WTC11 (cell line): ENCODE data around the gene RSPH4A. TPM values are rescaled to one million over a fixed set of nuclear protein-coding genes. Genes with fewer than 3 reads are reported as not detected.

Experiments
- ATAC-seq: fragments of 200-7000 bp; cut with Tn5 transposase; 2 replicates; pipeline ENCODE4 v1.10.0; 2021; ENCODE audit warnings: mild to moderate bottlenecking, moderate library complexity
- CTCF ChIA-PET: fragments of 300-600 bp; sonication (Branson Sonifier 250); formaldehyde crosslinking; loops from one replicate; lab custom pipeline; 2021; ENCODE audit warnings: antibody characterized with exemption; lab: Charles Lee
- POLR2A ChIA-PET: fragments of 350-600 bp; sonication (Branson Sonifier 250); formaldehyde crosslinking; loops from one replicate; lab custom pipeline; 2021; ENCODE audit warnings: antibody characterized with exemption; lab: Charles Lee
- DNase-seq: peaks from one replicate; pipeline ENCODE4 v3.0.0; 2021; ENCODE audit warnings: low spot score
- H3K27ac Mint-ChIP-seq: 2 replicates; pipeline ENCODE4 v1.8.0; 2021; ENCODE audit warnings: mixed read lengths
- H3K27me3 Mint-ChIP-seq: 2 replicates; pipeline ENCODE4 v1.8.0; 2021; ENCODE audit warnings: low read depth, mild to moderate bottlenecking, moderate library complexity, mixed read lengths
- H3K36me3 Mint-ChIP-seq: 2 replicates; pipeline ENCODE4 v1.8.0; 2021; ENCODE audit warnings: mixed read lengths
- H3K4me1 Mint-ChIP-seq: 2 replicates; pipeline ENCODE4 v1.8.0; 2022; ENCODE audit warnings: mixed read lengths
- H3K4me3 Mint-ChIP-seq: 2 replicates; pipeline ENCODE4 v1.8.0; 2021; ENCODE audit warnings: mild to moderate bottlenecking, moderate library complexity, mixed read lengths
- H3K9me3 Mint-ChIP-seq: 2 replicates; pipeline ENCODE4 v1.8.0; 2021; ENCODE audit warnings: mixed read lengths
- EMX1 ChIP-seq: fragments of 250-450 bp; sonication (Bioruptor Pico); IDR thresholded peaks from 2 replicates; pipeline ENCODE4 v1.8.0; 2021; ENCODE audit warnings: mild to moderate bottlenecking
- ETV6 ChIP-seq: sonication (generic); formaldehyde crosslinking; IDR thresholded peaks from 2 replicates; pipeline ENCODE4 v1.8.1; 2022; ENCODE audit warnings: mild to moderate bottlenecking, missing genetic modification reagents
- FOXK1 ChIP-seq: sonication (generic); formaldehyde crosslinking; IDR thresholded peaks from 2 replicates; pipeline ENCODE4 v1.8.0; 2022; ENCODE audit warnings: mild to moderate bottlenecking, moderate library complexity, missing genetic modification reagents
- FOXP1 ChIP-seq: sonication (generic); formaldehyde crosslinking; IDR thresholded peaks from 2 replicates; pipeline ENCODE4 v1.8.0; 2022; ENCODE audit warnings: missing genetic modification reagents, mild to moderate bottlenecking, moderate library complexity, borderline replicate concordance
- KAT7 ChIP-seq: sonication (generic); formaldehyde crosslinking; IDR thresholded peaks from 2 replicates; pipeline ENCODE4 v1.8.1; 2023; ENCODE audit warnings: missing genetic modification reagents, mild to moderate bottlenecking, borderline replicate concordance
- NFE2L1 ChIP-seq: sonication (generic); formaldehyde crosslinking; IDR thresholded peaks from 2 replicates; pipeline ENCODE4 v1.8.1; 2023; ENCODE audit warnings: missing genetic modification reagents
- NR3C1 ChIP-seq: sonication (generic); formaldehyde crosslinking; conservative IDR thresholded peaks from 2 replicates; pipeline ENCODE4 v1.8.1; 2023; ENCODE audit warnings: low read depth, mild to moderate bottlenecking, missing genetic modification reagents
- TP53 ChIP-seq: sonication (generic); formaldehyde crosslinking; IDR thresholded peaks from 2 replicates; pipeline ENCODE4 v1.8.1; 2023; ENCODE audit warnings: mild to moderate bottlenecking, missing genetic modification reagents
- ZNF317 ChIP-seq: sonication (generic); formaldehyde crosslinking; IDR thresholded peaks from 2 replicates; pipeline ENCODE4 v1.8.1; 2023; ENCODE audit warnings: low read depth, mild to moderate bottlenecking, moderate library complexity, missing genetic modification reagents, borderline replicate concordance
- ZNF671 ChIP-seq: fragments of 250-450 bp; sonication (Bioruptor Pico); IDR thresholded peaks from 2 replicates; pipeline ENCODE4 v1.8.0; 2021; ENCODE audit warnings: mild to moderate bottlenecking
- total RNA-seq: library from RNA; stranded (reverse); gene quantifications from 3 replicates; pipeline ENCODE4 v1.2.3, GENCODE V29; 2021
- TF ChIP-seq, protein P1 (sequence below): sonication (generic); formaldehyde crosslinking; IDR thresholded peaks from 2 replicates; pipeline ENCODE4 v1.8.1; 2022; ENCODE audit warnings: mild to moderate bottlenecking, missing genetic modification reagents, moderate library complexity, borderline replicate concordance
- TF ChIP-seq, protein P2 (sequence below): fragments of 250-450 bp; sonication (Bioruptor Pico); IDR thresholded peaks from 2 replicates; pipeline ENCODE4 v1.8.0; 2021; ENCODE audit warnings: mild to moderate bottlenecking
- TF ChIP-seq, protein P3 (sequence below): sonication (generic); formaldehyde crosslinking; IDR thresholded peaks from 2 replicates; pipeline ENCODE4 v1.8.0; 2023; ENCODE audit warnings: mild to moderate bottlenecking, missing genetic modification reagents
- TF ChIP-seq, protein P4 (sequence below): fragments of 250-450 bp; sonication (Bioruptor Pico); IDR thresholded peaks from 2 replicates; pipeline ENCODE4 v2.1.2; 2022; ENCODE audit warnings: mild to moderate bottlenecking, moderate library complexity
- TF ChIP-seq, protein P5 (sequence below): sonication (generic); formaldehyde crosslinking; IDR thresholded peaks from 2 replicates; pipeline ENCODE4 v1.8.1; 2022; ENCODE audit warnings: low read depth, missing genetic modification reagents, borderline replicate concordance
- TF ChIP-seq, protein P6 (sequence below): sonication (generic); formaldehyde crosslinking; IDR thresholded peaks from 2 replicates; pipeline ENCODE4 v1.8.1; 2023; ENCODE audit warnings: mild to moderate bottlenecking, missing genetic modification reagents, borderline replicate concordance
- TF ChIP-seq, protein P7 (sequence below): sonication (generic); formaldehyde crosslinking; conservative IDR thresholded peaks from 2 replicates; pipeline ENCODE4 v1.8.1; 2022; ENCODE audit warnings: mild to moderate bottlenecking, missing genetic modification reagents

The RSPH4A gene
- total RNA-seq, 1 experiment from 2014 or later, result 0.57 TPM

DNA sequence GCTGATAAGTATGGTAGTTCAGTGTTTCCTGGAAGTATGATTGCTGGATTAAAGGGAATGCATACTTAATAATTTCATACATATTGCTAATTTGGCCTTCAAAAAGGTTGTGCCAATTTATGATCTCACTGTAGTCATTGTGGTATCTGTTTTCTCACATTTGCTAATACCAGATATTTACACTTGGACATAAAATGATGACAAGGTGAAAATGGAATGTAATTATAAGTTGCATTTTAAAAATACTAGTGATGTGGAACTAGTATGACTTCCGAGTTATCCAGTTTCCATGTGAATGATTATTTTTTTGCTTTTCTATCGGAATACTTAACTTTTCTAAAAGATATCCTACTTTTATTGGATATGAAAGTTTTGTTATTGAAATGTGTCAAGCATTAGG, 29.5 kb upstream of the RSPH4A start:
- DNase-seq (no peak), ATAC-seq (no peak)
- Mint-ChIP-seq H3K27me3 (no peaks in the 10 kb centered on the region), H3K36me3 (peaks cover 18% of the 10 kb centered on the region), H3K4me3 (no peak overlapping the region), H3K9me3 (no peaks in the 10 kb centered on the region), H3K4me1 (no peaks in the 10 kb centered on the region), H3K27ac (no peak overlapping the region)
- ChIA-PET CTCF (no interaction called here), POLR2A (no interaction called here)
- TF ChIP-seq KAT7 (CRISPR knock-in tag) (no peak), ETV6 (no peak), ZNF317 (CRISPR knock-in tag) (no peak), NFE2L1 (CRISPR knock-in tag) (no peak), FOXK1 (no peak), FOXP1 (CRISPR knock-in tag) (no peak)
- TF ChIP-seq, protein P1, sequence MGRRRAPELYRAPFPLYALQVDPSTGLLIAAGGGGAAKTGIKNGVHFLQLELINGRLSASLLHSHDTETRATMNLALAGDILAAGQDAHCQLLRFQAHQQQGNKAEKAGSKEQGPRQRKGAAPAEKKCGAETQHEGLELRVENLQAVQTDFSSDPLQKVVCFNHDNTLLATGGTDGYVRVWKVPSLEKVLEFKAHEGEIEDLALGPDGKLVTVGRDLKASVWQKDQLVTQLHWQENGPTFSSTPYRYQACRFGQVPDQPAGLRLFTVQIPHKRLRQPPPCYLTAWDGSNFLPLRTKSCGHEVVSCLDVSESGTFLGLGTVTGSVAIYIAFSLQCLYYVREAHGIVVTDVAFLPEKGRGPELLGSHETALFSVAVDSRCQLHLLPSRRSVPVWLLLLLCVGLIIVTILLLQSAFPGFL (CRISPR knock-in tag), result no peak
- TF ChIP-seq, protein P2, sequence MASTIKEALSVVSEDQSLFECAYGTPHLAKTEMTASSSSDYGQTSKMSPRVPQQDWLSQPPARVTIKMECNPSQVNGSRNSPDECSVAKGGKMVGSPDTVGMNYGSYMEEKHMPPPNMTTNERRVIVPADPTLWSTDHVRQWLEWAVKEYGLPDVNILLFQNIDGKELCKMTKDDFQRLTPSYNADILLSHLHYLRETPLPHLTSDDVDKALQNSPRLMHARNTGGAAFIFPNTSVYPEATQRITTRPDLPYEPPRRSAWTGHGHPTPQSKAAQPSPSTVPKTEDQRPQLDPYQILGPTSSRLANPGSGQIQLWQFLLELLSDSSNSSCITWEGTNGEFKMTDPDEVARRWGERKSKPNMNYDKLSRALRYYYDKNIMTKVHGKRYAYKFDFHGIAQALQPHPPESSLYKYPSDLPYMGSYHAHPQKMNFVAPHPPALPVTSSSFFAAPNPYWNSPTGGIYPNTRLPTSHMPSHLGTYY, result no peak
- TF ChIP-seq, protein P3, sequence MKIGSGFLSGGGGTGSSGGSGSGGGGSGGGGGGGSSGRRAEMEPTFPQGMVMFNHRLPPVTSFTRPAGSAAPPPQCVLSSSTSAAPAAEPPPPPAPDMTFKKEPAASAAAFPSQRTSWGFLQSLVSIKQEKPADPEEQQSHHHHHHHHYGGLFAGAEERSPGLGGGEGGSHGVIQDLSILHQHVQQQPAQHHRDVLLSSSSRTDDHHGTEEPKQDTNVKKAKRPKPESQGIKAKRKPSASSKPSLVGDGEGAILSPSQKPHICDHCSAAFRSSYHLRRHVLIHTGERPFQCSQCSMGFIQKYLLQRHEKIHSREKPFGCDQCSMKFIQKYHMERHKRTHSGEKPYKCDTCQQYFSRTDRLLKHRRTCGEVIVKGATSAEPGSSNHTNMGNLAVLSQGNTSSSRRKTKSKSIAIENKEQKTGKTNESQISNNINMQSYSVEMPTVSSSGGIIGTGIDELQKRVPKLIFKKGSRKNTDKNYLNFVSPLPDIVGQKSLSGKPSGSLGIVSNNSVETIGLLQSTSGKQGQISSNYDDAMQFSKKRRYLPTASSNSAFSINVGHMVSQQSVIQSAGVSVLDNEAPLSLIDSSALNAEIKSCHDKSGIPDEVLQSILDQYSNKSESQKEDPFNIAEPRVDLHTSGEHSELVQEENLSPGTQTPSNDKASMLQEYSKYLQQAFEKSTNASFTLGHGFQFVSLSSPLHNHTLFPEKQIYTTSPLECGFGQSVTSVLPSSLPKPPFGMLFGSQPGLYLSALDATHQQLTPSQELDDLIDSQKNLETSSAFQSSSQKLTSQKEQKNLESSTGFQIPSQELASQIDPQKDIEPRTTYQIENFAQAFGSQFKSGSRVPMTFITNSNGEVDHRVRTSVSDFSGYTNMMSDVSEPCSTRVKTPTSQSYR (CRISPR knock-in tag), result no peak
- TF ChIP-seq, protein P4, sequence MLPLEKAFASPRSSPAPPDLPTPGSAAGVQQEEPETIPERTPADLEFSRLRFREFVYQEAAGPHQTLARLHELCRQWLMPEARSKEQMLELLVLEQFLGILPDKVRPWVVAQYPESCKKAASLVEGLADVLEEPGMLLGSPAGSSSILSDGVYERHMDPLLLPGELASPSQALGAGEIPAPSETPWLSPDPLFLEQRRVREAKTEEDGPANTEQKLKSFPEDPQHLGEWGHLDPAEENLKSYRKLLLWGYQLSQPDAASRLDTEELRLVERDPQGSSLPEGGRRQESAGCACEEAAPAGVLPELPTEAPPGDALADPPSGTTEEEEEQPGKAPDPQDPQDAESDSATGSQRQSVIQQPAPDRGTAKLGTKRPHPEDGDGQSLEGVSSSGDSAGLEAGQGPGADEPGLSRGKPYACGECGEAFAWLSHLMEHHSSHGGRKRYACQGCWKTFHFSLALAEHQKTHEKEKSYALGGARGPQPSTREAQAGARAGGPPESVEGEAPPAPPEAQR (CRISPR knock-in tag), result no peak
- TF ChIP-seq, protein P5, sequence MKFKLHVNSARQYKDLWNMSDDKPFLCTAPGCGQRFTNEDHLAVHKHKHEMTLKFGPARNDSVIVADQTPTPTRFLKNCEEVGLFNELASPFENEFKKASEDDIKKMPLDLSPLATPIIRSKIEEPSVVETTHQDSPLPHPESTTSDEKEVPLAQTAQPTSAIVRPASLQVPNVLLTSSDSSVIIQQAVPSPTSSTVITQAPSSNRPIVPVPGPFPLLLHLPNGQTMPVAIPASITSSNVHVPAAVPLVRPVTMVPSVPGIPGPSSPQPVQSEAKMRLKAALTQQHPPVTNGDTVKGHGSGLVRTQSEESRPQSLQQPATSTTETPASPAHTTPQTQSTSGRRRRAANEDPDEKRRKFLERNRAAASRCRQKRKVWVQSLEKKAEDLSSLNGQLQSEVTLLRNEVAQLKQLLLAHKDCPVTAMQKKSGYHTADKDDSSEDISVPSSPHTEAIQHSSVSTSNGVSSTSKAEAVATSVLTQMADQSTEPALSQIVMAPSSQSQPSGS (CRISPR knock-in tag), result no peak

DNA sequence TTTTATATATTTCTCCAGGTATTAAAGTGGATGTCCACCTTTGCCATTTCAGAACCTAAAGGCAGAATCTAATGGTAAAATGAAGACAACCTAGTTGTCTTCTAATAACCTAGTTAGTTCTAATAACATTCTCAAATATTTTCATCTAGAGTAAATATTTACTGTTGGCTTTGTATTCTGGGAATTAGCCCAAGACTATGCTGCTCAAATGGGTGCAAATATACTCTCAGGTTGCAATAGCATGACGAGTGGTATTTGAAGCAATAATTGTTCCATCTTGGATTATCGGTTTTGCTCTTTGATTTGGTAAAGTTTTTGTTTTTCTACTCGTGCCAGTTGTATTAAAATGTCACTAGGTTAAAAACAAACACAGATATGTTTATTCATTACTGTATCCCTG, 21.0 kb upstream of the RSPH4A start:
- CTCF ChIA-PET, result no interaction called here
- Mint-ChIP-seq H3K27ac (no peak overlapping the region), H3K27me3 (no peaks in the 10 kb centered on the region), H3K9me3 (no peaks in the 10 kb centered on the region), H3K4me3 (no peak overlapping the region), H3K36me3 (peaks cover 23% of the 10 kb centered on the region), H3K4me1 (no peaks in the 10 kb centered on the region)
- POLR2A ChIA-PET, result no interaction called here
- ATAC-seq, result no peak
- no peak for TF ChIP-seq TP53 (CRISPR knock-in tag)
- TF ChIP-seq NR3C1, result no peak
- TF ChIP-seq, protein P6, sequence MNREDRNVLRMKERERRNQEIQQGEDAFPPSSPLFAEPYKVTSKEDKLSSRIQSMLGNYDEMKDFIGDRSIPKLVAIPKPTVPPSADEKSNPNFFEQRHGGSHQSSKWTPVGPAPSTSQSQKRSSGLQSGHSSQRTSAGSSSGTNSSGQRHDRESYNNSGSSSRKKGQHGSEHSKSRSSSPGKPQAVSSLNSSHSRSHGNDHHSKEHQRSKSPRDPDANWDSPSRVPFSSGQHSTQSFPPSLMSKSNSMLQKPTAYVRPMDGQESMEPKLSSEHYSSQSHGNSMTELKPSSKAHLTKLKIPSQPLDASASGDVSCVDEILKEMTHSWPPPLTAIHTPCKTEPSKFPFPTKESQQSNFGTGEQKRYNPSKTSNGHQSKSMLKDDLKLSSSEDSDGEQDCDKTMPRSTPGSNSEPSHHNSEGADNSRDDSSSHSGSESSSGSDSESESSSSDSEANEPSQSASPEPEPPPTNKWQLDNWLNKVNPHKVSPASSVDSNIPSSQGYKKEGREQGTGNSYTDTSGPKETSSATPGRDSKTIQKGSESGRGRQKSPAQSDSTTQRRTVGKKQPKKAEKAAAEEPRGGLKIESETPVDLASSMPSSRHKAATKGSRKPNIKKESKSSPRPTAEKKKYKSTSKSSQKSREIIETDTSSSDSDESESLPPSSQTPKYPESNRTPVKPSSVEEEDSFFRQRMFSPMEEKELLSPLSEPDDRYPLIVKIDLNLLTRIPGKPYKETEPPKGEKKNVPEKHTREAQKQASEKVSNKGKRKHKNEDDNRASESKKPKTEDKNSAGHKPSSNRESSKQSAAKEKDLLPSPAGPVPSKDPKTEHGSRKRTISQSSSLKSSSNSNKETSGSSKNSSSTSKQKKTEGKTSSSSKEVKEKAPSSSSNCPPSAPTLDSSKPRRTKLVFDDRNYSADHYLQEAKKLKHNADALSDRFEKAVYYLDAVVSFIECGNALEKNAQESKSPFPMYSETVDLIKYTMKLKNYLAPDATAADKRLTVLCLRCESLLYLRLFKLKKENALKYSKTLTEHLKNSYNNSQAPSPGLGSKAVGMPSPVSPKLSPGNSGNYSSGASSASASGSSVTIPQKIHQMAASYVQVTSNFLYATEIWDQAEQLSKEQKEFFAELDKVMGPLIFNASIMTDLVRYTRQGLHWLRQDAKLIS, result no peak
- no peak for TF ChIP-seq ZNF671
- TF ChIP-seq, protein P4 (CRISPR knock-in tag), result no peak
- TF ChIP-seq, protein P7, sequence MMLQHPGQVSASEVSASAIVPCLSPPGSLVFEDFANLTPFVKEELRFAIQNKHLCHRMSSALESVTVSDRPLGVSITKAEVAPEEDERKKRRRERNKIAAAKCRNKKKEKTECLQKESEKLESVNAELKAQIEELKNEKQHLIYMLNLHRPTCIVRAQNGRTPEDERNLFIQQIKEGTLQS (CRISPR knock-in tag), result no peak
- no peak for TF ChIP-seq EMX1 (CRISPR knock-in tag)
- DNase-seq, result no peak
